HFF-Myc (cell line): ENCODE data around the gene AARS2.
"Not testable (repeated sequence)": the region's sequence is repeated elsewhere in the genome, so short reads cannot be mapped to it uniquely, and the experiment has no call there.

Source experiments
- DNase-seq: peaks from one replicate; pipeline ENCODE4 v3.0.0-alpha.2; 2011; ENCODE audit warnings: low read depth; ENCODE audit errors: extremely low read depth
- H3K4me3 ChIP-seq: replicated peaks from 2 replicates; pipeline ENCODE4 v1.5.1; 2011; ENCODE audit warnings: low read depth, mild to moderate bottlenecking, control low read depth, low read length
- TF ChIP-seq, protein P1 (sequence below): IDR thresholded peaks from 2 replicates; pipeline ENCODE4 v1.5.1; 2012; ENCODE audit warnings: mild to moderate bottlenecking, low read depth, low read length, control low read depth; ENCODE audit errors: missing control alignments

AARS2 gene

DNA sequence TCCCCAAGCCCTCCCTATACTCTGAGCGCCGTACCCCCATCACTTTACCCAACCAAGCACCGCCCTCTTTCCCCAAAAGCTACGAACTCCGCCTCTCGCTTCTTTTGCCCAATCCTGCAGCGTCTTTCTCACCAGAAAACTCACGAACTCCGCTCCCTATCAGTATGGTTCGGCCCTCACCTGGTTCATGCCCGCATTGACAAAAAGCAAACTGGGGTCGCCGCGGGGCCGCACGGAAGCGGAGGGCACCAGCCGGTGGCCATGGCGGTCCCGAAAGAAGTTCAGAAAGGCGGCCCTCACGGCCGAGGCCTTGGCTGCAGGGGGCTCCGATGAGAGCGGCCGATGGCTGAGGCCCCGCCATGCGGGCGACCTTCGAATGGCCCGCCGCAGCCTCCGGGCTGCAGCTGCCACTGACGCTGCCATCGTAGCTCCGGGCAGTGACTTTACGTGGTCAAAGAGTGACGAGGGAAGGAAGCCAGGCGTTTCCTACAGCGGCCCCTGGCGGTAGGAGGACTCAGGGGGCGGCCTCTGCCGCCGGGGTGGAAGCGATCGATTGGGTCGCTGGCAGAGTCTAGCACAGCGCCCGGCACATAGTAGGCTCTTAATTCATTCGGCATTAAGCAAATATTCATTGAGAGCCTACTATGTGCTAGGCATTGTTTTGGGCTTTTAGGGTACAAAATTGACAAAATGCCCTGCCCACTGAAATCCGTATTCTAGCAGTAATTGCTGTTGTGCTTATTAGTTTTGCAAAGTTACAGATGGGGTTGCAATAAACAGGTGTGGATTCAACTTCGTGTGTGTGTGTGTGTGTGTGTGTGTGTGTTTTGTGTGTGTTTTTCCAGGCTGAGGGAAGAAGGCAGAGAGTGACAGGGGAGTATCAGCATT is at the start of gene AARS2:
AARS2 (minus strand) TSS at position 447 of the 888 bp plus-strand sequence; CDS start at position 423, 24 bp downstream.
- TF ChIP-seq, protein P1, sequence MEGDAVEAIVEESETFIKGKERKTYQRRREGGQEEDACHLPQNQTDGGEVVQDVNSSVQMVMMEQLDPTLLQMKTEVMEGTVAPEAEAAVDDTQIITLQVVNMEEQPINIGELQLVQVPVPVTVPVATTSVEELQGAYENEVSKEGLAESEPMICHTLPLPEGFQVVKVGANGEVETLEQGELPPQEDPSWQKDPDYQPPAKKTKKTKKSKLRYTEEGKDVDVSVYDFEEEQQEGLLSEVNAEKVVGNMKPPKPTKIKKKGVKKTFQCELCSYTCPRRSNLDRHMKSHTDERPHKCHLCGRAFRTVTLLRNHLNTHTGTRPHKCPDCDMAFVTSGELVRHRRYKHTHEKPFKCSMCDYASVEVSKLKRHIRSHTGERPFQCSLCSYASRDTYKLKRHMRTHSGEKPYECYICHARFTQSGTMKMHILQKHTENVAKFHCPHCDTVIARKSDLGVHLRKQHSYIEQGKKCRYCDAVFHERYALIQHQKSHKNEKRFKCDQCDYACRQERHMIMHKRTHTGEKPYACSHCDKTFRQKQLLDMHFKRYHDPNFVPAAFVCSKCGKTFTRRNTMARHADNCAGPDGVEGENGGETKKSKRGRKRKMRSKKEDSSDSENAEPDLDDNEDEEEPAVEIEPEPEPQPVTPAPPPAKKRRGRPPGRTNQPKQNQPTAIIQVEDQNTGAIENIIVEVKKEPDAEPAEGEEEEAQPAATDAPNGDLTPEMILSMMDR, result peak; percentile 98
- DNase-seq, result peak; percentile 65
- peak within 1 kb of the TSS; percentile 79 for H3K4me3 ChIP-seq

DNA sequence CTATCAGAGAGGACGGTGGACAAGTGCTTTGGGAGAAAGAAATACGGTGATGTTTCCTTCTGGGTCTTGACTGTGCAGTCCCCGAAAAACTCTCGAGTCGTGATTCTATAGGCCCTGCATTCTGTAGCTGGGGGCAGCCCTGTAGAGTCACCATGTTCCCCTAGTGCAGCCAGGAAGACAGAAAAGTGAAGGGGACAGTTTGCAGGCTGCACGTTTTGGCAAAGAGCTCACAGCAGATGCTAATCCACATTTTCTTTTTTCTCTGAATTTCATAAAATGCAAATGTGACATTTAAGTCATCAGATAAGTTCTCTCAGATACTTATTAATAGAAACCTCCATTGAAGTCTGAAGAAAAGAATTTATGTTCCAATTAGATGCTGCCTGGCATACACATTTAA is 48.8 kb upstream of the AARS2 start:
- TF ChIP-seq, protein P1, result no peak
- no peak for DNase-seq
- no peak overlapping the region for H3K4me3 ChIP-seq

DNA sequence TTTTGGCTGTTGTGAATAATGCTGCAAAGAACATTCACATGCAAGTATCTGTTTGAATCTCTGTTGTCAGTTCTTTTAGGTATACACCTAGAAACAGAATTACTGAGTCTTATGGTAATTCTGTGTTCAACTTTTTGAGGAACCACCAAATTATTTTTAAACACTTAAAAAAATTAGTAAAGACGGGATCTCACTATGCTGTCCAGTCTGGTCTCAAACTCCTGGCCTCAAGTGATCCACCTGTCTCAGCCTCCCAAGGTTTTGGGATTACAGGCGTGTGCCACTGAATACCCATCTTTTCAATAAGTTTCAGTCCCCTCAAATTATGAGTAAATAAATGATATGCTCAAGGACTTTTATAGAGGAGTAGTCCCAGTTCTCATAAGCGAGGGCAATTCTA is 46.8 kb upstream of the AARS2 start:
- TF ChIP-seq, protein P1, result no peak
- no peak overlapping the region for H3K4me3 ChIP-seq
- no peak for DNase-seq

DNA sequence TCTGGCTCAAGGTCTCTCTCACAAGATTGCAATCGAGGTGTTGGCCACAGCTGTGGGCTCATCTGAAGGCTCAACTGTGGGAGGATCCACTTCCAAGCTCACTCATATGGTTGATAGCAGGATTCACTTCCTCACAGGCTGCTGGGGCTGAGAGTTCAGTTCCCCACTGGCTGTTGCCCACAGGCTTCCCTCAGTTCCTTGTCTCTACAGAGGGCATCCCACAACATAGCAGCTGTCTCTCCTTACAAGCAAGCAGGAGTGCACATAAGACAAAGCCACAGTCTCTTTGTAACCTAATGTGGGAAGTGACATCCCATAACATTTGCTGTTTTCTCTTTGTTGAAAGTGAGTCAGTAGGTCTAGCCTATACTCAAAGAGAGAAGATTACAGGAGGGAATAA is 43.3 kb upstream of the AARS2 start:
- TF ChIP-seq, protein P1, result no peak
- DNase-seq, result no peak
- H3K4me3 ChIP-seq, result no peak overlapping the region

DNA sequence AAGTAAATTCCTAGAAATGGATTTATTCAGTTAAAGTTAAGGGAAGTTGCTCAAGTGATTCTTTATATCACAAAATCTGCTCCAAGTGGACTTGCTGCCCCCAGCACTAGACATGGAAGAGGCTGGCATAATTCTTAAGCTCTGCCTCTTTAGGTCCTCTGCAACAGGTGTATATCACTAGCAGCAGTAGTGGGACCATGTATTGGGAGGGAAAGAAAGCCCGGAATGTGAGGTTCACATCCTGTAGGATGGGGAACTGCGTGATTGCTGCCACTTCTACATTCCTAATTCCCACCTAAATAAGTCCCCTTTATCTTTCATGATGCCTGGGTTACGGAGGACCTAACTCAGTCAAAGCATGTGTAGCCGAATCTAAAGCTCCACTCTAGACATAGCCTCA is 42.5 kb upstream of the AARS2 start:
- DNase-seq, result no peak
- TF ChIP-seq, protein P1, result no peak
- H3K4me3 ChIP-seq, result no peak overlapping the region

DNA sequence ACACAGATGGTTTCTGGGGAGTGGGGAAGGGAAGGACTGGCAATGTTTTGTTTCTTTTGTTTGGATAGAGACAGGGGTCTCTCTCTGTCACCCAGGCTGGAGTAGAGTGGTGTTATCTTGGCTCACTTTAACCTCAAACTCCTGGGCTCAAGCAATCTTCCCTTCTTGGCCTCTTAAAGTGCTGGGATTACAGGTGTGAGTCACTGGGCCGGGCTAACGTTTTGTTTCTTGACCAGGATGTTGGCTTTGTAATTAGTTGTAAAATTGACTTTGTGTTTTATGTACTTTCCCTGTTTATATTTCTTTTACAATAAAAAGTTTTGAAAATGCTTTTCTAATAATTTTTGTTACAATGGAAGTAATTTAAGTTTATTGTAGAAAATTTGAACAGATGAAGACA is 40.2 kb upstream of the AARS2 start:
- DNase-seq, result no peak
- TF ChIP-seq, protein P1, result no peak

DNA sequence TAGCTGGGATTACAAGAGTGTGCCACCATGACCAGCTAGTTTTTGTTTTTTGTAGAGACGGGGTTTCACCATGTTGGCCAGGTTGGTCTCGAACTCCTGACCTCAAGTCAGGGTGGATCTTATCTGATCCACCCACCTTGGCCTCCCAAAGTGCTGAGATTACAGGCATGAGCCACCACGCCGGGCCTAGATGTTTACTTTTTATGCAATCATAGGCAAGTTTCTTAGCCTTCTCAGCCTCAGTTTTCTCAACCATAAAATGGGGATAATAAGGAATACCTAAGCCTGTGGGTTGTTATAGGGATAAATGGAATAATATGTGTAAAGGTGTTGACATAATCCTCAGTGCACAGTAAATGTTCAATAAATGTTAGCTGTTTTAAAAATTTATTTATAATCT is 39.1 kb upstream of the AARS2 start:
- TF ChIP-seq, protein P1, result no peak
- DNase-seq, result no peak
- no peak overlapping the region for H3K4me3 ChIP-seq

More for the DNA sequence above, 40.2 kb upstream of the AARS2 start:
- H3K4me3 ChIP-seq, result no peak overlapping the region

DNA sequence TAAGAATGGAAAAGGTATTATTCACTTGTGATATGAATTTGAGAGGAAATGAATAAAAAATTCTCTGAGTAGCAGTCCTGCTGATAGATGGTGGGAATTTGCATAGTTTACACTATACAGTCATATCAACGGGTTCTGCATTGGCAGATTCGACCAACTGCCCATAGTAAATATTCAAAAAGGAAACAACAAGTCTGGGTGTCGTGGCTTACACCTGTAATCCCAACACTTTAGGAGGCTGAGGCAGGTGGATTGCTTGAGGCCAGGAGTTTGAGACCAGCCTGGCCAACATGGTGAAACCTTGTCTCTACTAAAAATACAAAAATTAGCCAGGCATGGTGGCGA is 37.5 kb upstream of the AARS2 start:
- DNase-seq, result not testable (repeated sequence)

More for the DNA sequence above, 37.5 kb upstream of the AARS2 start:
- H3K4me3 ChIP-seq, result not testable (repeated sequence)
